Endothelial cell of umbilical vein (primary cell): Measurements from ENCODE around the gene ITGB8. TPM values are rescaled to one million over a fixed set of nuclear protein-coding genes. Genes with fewer than 3 reads are reported as not detected.

ENCODE experiments used
- BruUV-seq: library from RNA; stranded (reverse); fragments of 400-500 nt; replicated peaks from 2 replicates; lab custom pipeline; 2021; lab: Mats Ljungman, UMichigan
- CTCF ChIA-PET: fragments of 300-600, 350-600 bp; sonication (Branson Sonifier 250); formaldehyde crosslinking; loops from one replicate; lab custom pipeline; 2021; ENCODE audit warnings: antibody characterized with exemption, inconsistent platforms; lab: Charles Lee
- POLR2A ChIA-PET: fragments of 300-600, 350-600 bp; sonication (Branson Sonifier 250); formaldehyde crosslinking; loops from one replicate; lab custom pipeline; 2021; ENCODE audit warnings: antibody characterized with exemption, inconsistent platforms; lab: Charles Lee
- DNase-seq: peaks from one replicate; pipeline ENCODE4 v3.0.0-alpha.2; 2011; ENCODE audit warnings: low read depth, low spot score
- FAIRE-seq: peaks from 2 replicates; lab custom pipeline; 2011; peaks lifted over from hg19 to GRCh38; lab: Jason Lieb, UNC
- H2AFZ ChIP-seq: 2 replicates; pipeline ENCODE4 v1.6.0; 2012; ENCODE audit warnings: low read depth, low read length, control low read depth, inconsistent platforms
- H3K27ac ChIP-seq: 2 replicates; pipeline ENCODE4 v1.5.1; 2011; ENCODE audit warnings: low read depth, mild to moderate bottlenecking, control low read depth, low read length, moderate library complexity; ENCODE audit not compliant: insufficient read depth
- H3K27me3 ChIP-seq, 2 experiments: 2 replicates each; pipeline versions ENCODE4 v1.6.0 to v1.6.1; 2011; ENCODE audit warnings: low read length in 2 of 2, mixed read lengths in 1 of 2; ENCODE audit not compliant: control insufficient read depth in 2 of 2, insufficient read depth in 2 of 2
- H3K36me3 ChIP-seq, 2 experiments: 2 replicates in 1 of 2; 3 replicates in 1 of 2; pipeline ENCODE4 v1.5.1; 2011; ENCODE audit warnings: low read length in 2 of 2, mild to moderate bottlenecking in 1 of 2, moderate library complexity in 1 of 2; ENCODE audit not compliant: control insufficient read depth in 2 of 2, insufficient read depth in 2 of 2; ENCODE audit errors: extremely low read depth in 1 of 2
- H3K4me1 ChIP-seq: 3 replicates; pipeline ENCODE4 v1.5.1; 2011; ENCODE audit warnings: mild to moderate bottlenecking, low read length; ENCODE audit not compliant: control insufficient read depth, insufficient read depth; ENCODE audit errors: extremely low read depth
- H3K4me2 ChIP-seq: 2 replicates; pipeline ENCODE4 v1.6.1; 2011; ENCODE audit warnings: low read length, control low read depth, mixed read lengths; ENCODE audit not compliant: insufficient read depth
- H3K4me3 ChIP-seq, 3 experiments: fragments of 200-600 bp in 1 of 3; sonication (generic), shearing (Covaris generic) in 1 of 3; replicated peaks in 1 of 3; 2 replicates each; pipeline ENCODE4 v1.5.1; 2011 to 2016; ENCODE audit warnings: control low read depth in 3 of 3, low read length in 3 of 3, mild to moderate bottlenecking in 2 of 3, inconsistent platforms in 1 of 3, low read depth in 1 of 3, moderate library complexity in 1 of 3; ENCODE audit not compliant: insufficient read depth in 1 of 3
- H3K79me2 ChIP-seq: 2 replicates; pipeline ENCODE4 v1.6.0; 2012; ENCODE audit warnings: low read length, inconsistent platforms; ENCODE audit not compliant: control insufficient read depth, insufficient read depth
- H3K9ac ChIP-seq: replicated peaks from 2 replicates; pipeline ENCODE3; 2011; ENCODE audit warnings: low read length, control low read depth; ENCODE audit not compliant: insufficient read depth; ENCODE audit errors: extremely low read depth
- H3K9me1 ChIP-seq: replicated peaks from 3 replicates; pipeline ENCODE4 v1.6.0; 2011; ENCODE audit warnings: mild to moderate bottlenecking, low read length; ENCODE audit not compliant: control insufficient read depth, insufficient read depth; ENCODE audit errors: extremely low read depth
- H3K9me3 ChIP-seq: replicated peaks from 2 replicates; pipeline ENCODE4 v1.5.1; 2012; ENCODE audit warnings: low read length, inconsistent platforms; ENCODE audit not compliant: control insufficient read depth, insufficient read depth
- H4K20me1 ChIP-seq: replicated peaks from 2 replicates; pipeline ENCODE3; 2011; ENCODE audit warnings: mild to moderate bottlenecking, low read length; ENCODE audit not compliant: control insufficient read depth, insufficient read depth; ENCODE audit errors: extremely low read depth
- EZH2 ChIP-seq: IDR thresholded peaks from 2 replicates; pipeline ENCODE4 v1.6.1; 2012; ENCODE audit warnings: borderline replicate concordance, low read depth, mild to moderate bottlenecking, moderate library complexity, low read length, inconsistent platforms; ENCODE audit not compliant: severe bottlenecking
- FOS ChIP-seq: IDR thresholded peaks from 2 replicates; pipeline ENCODE4 v1.6.1; 2011; ENCODE audit warnings: mild to moderate bottlenecking, low read length, moderate library complexity, borderline replicate concordance; ENCODE audit not compliant: insufficient read depth
- GATA2 ChIP-seq: IDR thresholded peaks from 2 replicates; pipeline ENCODE4 v1.7.0; 2011; ENCODE audit warnings: low read depth, mild to moderate bottlenecking, moderate library complexity, mixed read lengths, low read length; ENCODE audit not compliant: insufficient read length, insufficient read depth
- JUN ChIP-seq: IDR thresholded peaks from 2 replicates; pipeline ENCODE4 v1.6.1; 2011; ENCODE audit warnings: borderline replicate concordance, low read depth; ENCODE audit not compliant: insufficient read length, insufficient read depth
- MYC ChIP-seq: IDR thresholded peaks from one replicate; pipeline ENCODE4 v1.6.1; 2011; ENCODE audit warnings: mild to moderate bottlenecking, low read depth, low read length
- POLR2A ChIP-seq: IDR thresholded peaks from 2 replicates; pipeline ENCODE4 v1.6.1; 2012; ENCODE audit warnings: low read depth, mild to moderate bottlenecking, control low read depth, low read length
- POLR2AphosphoS5 ChIP-seq: IDR thresholded peaks from 2 replicates; pipeline ENCODE4 v1.6.1; 2012; ENCODE audit warnings: low read depth, mild to moderate bottlenecking, control low read depth, low read length, moderate library complexity; ENCODE audit not compliant: insufficient read depth
- dilution Hi-C: fragments of 300-500 bp; cut with MboI; formaldehyde crosslinking; loops from one replicate; pipeline ENCODE4 v1.15.0; 2019; ENCODE audit warnings: low sequenced_read_pairs; ENCODE audit not compliant: extremely low pct_ligation_motif_present
- intact Hi-C: fragments of 100-400 bp; cut with micrococcal nuclease; formaldehyde crosslinking; loops from one replicate; pipeline ENCODE4 v1.10.0; 2022
- polyA plus RNA-seq, 4 experiments: library from polyadenylated mRNA; depleted of rRNA in 3 of 4; stranded (reverse) in 3 of 4; unstranded in 1 of 4; fragments of >200 nt; gene quantifications; 2 replicates each; pipeline versions ENCODE4 v1.2.1 to v1.2.3, GENCODE V29; 2011 to 2012; ENCODE audit warnings: missing spikeins in 1 of 4
- total RNA-seq: library from RNA; stranded (reverse); gene quantifications from 2 replicates; pipeline ENCODE4 v1.2.3, GENCODE V29; 2021
- TF ChIP-seq, protein P1 (sequence below): IDR thresholded peaks from 2 replicates; pipeline ENCODE4 v1.6.1; 2011; ENCODE audit not compliant: insufficient read depth, insufficient read length
- TF ChIP-seq, protein P2 (sequence below), 2 donors: IDR thresholded peaks; 1 replicate in 1 of 2; 2 replicates in 1 of 2; pipeline ENCODE4 v1.5.1; 2011; ENCODE audit warnings: low read length in 2 of 2, mild to moderate bottlenecking in 2 of 2, moderate library complexity in 2 of 2, control low read depth in 1 of 2, inconsistent platforms in 1 of 2, low read depth in 1 of 2; ENCODE audit not compliant: insufficient read depth in 1 of 2; ENCODE audit errors: extremely low read depth in 1 of 2

Gene ITGB8
- total and polyA plus RNA-seq, 2 donors (not counting 3 experiments of a cell fraction or from before 2014, with no cell fraction given): 2.9 to 8.2 TPM

DNA sequence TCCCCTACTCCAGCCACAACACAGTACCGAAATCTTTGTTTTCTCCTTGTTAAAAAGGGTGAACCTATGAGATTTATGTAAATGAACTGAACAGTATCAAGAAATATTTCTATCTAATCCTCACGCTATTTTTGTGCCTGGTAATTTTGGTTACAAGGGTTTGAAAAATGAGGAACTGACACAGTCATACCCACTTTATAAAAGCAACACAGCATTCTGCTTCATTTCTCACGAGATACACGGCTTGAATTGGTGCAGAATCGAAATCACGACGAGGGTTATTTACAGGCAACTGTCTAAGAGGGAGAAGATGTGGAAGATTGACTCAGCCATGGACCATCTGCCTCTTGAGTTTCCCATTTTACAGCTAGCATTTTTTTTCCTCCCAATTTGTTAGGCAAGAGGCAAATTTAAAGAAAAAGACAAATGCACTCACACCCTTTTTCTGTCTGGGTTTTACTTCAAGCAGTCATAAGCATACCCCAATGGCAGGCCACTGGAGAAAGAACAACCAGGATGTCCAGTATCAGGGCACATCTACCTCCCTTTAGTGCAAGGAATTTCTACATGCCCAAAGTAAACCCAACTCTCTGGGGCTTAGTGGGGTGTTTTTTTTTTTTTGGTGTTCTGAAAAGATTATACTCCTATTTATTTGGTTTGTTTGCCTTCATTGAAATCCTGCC is 108.1 kb downstream of the ITGB8 start:
- no peak overlapping the region for H3K27ac ChIP-seq
- no peaks in the 10 kb centered on the region for H3K9me1 ChIP-seq
- H2AFZ ChIP-seq: no peak overlapping the region
- TF ChIP-seq FOS (no peak), MYC (no peak), POLR2A (no peak), EZH2 (no peak), GATA2 (no peak), POLR2AphosphoS5 (no peak), JUN (no peak)
- TF ChIP-seq, protein P1, sequence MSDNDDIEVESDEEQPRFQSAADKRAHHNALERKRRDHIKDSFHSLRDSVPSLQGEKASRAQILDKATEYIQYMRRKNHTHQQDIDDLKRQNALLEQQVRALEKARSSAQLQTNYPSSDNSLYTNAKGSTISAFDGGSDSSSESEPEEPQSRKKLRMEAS: no peak
- TF ChIP-seq, protein P2, sequence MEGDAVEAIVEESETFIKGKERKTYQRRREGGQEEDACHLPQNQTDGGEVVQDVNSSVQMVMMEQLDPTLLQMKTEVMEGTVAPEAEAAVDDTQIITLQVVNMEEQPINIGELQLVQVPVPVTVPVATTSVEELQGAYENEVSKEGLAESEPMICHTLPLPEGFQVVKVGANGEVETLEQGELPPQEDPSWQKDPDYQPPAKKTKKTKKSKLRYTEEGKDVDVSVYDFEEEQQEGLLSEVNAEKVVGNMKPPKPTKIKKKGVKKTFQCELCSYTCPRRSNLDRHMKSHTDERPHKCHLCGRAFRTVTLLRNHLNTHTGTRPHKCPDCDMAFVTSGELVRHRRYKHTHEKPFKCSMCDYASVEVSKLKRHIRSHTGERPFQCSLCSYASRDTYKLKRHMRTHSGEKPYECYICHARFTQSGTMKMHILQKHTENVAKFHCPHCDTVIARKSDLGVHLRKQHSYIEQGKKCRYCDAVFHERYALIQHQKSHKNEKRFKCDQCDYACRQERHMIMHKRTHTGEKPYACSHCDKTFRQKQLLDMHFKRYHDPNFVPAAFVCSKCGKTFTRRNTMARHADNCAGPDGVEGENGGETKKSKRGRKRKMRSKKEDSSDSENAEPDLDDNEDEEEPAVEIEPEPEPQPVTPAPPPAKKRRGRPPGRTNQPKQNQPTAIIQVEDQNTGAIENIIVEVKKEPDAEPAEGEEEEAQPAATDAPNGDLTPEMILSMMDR (IDR thresholded peaks at IDR 0.05; ENCODE audit: extremely low read depth in 1 of 2, insufficient read depth in 1 of 2, low read depth in 1 of 2, low read length in 2 of 2): no peak
- no peaks in the 10 kb centered on the region for H4K20me1 ChIP-seq
- ChIA-PET CTCF (interaction anchor here (1.2 to 4.8 kb wide), 2 partner anchors 159 to 160 kb away, joined by 4 to 24 read pairs; no protein-coding TSS in a partner anchor), POLR2A (no interaction called here)
- H3K4me3 ChIP-seq: no peak overlapping the region
- FAIRE-seq (no peak), DNase-seq (no peak)
- no peak overlapping the region for H3K9ac ChIP-seq
- dilution Hi-C loops: no loop called here
- H3K4me1 ChIP-seq: peaks cover 14% of the 10 kb centered on the region
- intact Hi-C loops: no loop called here
- no peak overlapping the region for H3K4me2 ChIP-seq
- H3K27me3 ChIP-seq: no peaks in the 10 kb centered on the region
- H3K36me3 ChIP-seq: no peaks in the 10 kb centered on the region
- H3K9me3 ChIP-seq: no peaks in the 10 kb centered on the region
- H3K79me2 ChIP-seq: no peaks in the 10 kb centered on the region
- no TSS peak for BruUV-seq
